H1 (cell line): ENCODE results near the gene KLRB1. TPM values are rescaled to one million over a fixed set of nuclear protein-coding genes. Genes with fewer than 3 reads are reported as not detected.

Source experiments
- CTCF ChIA-PET: fragments of 300-600 bp; sonication (Branson Sonifier 250); formaldehyde crosslinking; loops from one replicate; lab custom pipeline; 2021; ENCODE audit not compliant: partially characterized antibody; lab: Charles Lee
- POLR2A ChIA-PET: fragments of 300-600 bp; sonication (Branson Sonifier 250); formaldehyde crosslinking; loops from one replicate; lab custom pipeline; 2021; ENCODE audit warnings: inconsistent platforms; ENCODE audit not compliant: partially characterized antibody; lab: Charles Lee
- DNase-seq, 2 experiments: peaks; one replicate each; pipeline versions ENCODE4 v3.0.0 to v3.0.0-alpha.2; 2010 to 2022; ENCODE audit warnings: low spot score in 2 of 2, low read depth in 1 of 2, mixed read lengths in 1 of 2
- FAIRE-seq: peaks from 2 replicates; lab custom pipeline; 2011; peaks lifted over from hg19 to GRCh38; lab: Jason Lieb, UNC
- H2AFZ ChIP-seq: 2 replicates; pipeline ENCODE4 v1.8.1; 2012; ENCODE audit warnings: low read length, inconsistent platforms
- H2AK5ac ChIP-seq: 2 replicates; pipeline ENCODE4 v1.6.1; 2013; ENCODE audit warnings: low read depth, low read length
- H2BK120ac ChIP-seq: replicated peaks from 2 replicates; pipeline ENCODE3; 2013; ENCODE audit warnings: low read depth, low read length, inconsistent platforms
- H2BK12ac ChIP-seq: 2 replicates; pipeline ENCODE4 v1.6.1; 2013; ENCODE audit warnings: low read depth, low read length
- H2BK15ac ChIP-seq: 2 replicates; pipeline ENCODE4 v1.6.1; 2013; ENCODE audit warnings: low read length
- H2BK20ac ChIP-seq: 2 replicates; pipeline ENCODE4 v1.6.1; 2013; ENCODE audit warnings: low read length
- H2BK5ac ChIP-seq: 2 replicates; pipeline ENCODE4 v1.6.1; 2013; ENCODE audit warnings: low read depth, low read length
- H3K14ac ChIP-seq: 2 replicates; pipeline ENCODE4 v1.6.1; 2013; ENCODE audit warnings: inconsistent platforms; ENCODE audit not compliant: insufficient read length
- H3K18ac ChIP-seq: 2 replicates; pipeline ENCODE4 v1.6.1; 2013; ENCODE audit warnings: low read length; ENCODE audit errors: extremely low read depth
- H3K23ac ChIP-seq: 2 replicates; pipeline ENCODE4 v1.6.1; 2013; ENCODE audit warnings: inconsistent platforms; ENCODE audit not compliant: insufficient read length
- H3K23me2 ChIP-seq: 2 replicates; pipeline ENCODE4 v1.6.1; 2013; ENCODE audit warnings: low read depth, low read length
- H3K27ac ChIP-seq: 2 replicates; pipeline ENCODE4 v1.6.1; 2011; ENCODE audit warnings: low read depth, low read length, inconsistent platforms
- H3K27me3 ChIP-seq, 4 experiments: replicated peaks in 1 of 4; 1 replicate in 1 of 4; 2 replicates in 3 of 4; pipeline versions ENCODE4 v1.6.1 to v1.8.1; 2011 to 2013; ENCODE audit warnings: low read length in 3 of 4, mild to moderate bottlenecking in 3 of 4, inconsistent platforms in 2 of 4, mixed read lengths in 2 of 4, moderate library complexity in 1 of 4; ENCODE audit not compliant: control insufficient read depth in 3 of 4, insufficient read depth in 3 of 4; ENCODE audit errors: extremely low read depth in 1 of 4
- H3K36me3 ChIP-seq, 4 experiments: 2 replicates each; pipeline versions ENCODE4 v1.6.1 to v1.8.1; 2011 to 2013; ENCODE audit warnings: mild to moderate bottlenecking in 4 of 4, low read length in 3 of 4, moderate library complexity in 2 of 4, control low read depth in 1 of 4, inconsistent platforms in 1 of 4; ENCODE audit not compliant: insufficient read depth in 4 of 4, control insufficient read depth in 2 of 4
- H3K4ac ChIP-seq: replicated peaks from 2 replicates; pipeline ENCODE3; 2013; ENCODE audit warnings: low read length, low read depth, mixed read lengths, inconsistent platforms; ENCODE audit not compliant: insufficient read length
- H3K4me1 ChIP-seq, 4 experiments: replicated peaks in 1 of 4; 1 replicate in 1 of 4; 2 replicates in 3 of 4; pipeline versions ENCODE4 v1.6.1 to v1.8.1; 2011 to 2013; ENCODE audit warnings: low read length in 3 of 4, inconsistent platforms in 2 of 4, mixed read lengths in 1 of 4; ENCODE audit not compliant: insufficient read depth in 4 of 4, control insufficient read depth in 3 of 4
- H3K4me2 ChIP-seq, 2 experiments: 2 replicates each; pipeline versions ENCODE4 v1.6.1 to v1.8.1; 2011 to 2013; ENCODE audit warnings: low read depth in 2 of 2, low read length in 2 of 2, control low read depth in 1 of 2, inconsistent platforms in 1 of 2, mild to moderate bottlenecking in 1 of 2; ENCODE audit not compliant: insufficient read depth in 1 of 2
- H3K4me3 ChIP-seq, 4 experiments: fragments of 200-600, 300-600 bp in 1 of 4; sonication (generic), shearing (Covaris generic), sonication (Bioruptor Twin) in 1 of 4; 2 replicates each; pipeline versions ENCODE4 v1.5.1 to v1.8.1; 2011 to 2016; ENCODE audit warnings: low read length in 4 of 4, low read depth in 3 of 4, control low read depth in 2 of 4, inconsistent platforms in 2 of 4, mild to moderate bottlenecking in 2 of 4, mixed read lengths in 1 of 4, moderate library complexity in 1 of 4; ENCODE audit not compliant: insufficient read depth in 2 of 4; ENCODE audit errors: extremely low read depth in 1 of 4
- H3K56ac ChIP-seq: replicated peaks from 2 replicates; pipeline ENCODE3; 2013; ENCODE audit warnings: low read depth, mild to moderate bottlenecking, mixed read lengths, low read length, inconsistent platforms; ENCODE audit not compliant: insufficient read length
- H3K79me1 ChIP-seq: 2 replicates; pipeline ENCODE4 v1.6.1; 2013; ENCODE audit warnings: low read depth, low read length, control low read depth
- H3K79me2 ChIP-seq, 2 experiments: 2 replicates each; pipeline versions ENCODE4 v1.6.1 to v1.8.1; 2012 to 2013; ENCODE audit warnings: low read length in 2 of 2, mild to moderate bottlenecking in 2 of 2, inconsistent platforms in 1 of 2; ENCODE audit not compliant: insufficient read depth in 2 of 2, control insufficient read depth in 1 of 2
- H3K9ac ChIP-seq, 4 experiments: replicated peaks in 1 of 4; 1 replicate in 1 of 4; 2 replicates in 3 of 4; pipeline versions ENCODE4 v1.6.1 to v1.8.1; 2011 to 2013; ENCODE audit warnings: low read depth in 3 of 4, low read length in 3 of 4, control low read depth in 2 of 4, mild to moderate bottlenecking in 2 of 4, moderate library complexity in 2 of 4, inconsistent platforms in 1 of 4; ENCODE audit errors: extremely low read depth in 1 of 4
- H3K9me3 ChIP-seq, 2 experiments: 2 replicates each; pipeline versions ENCODE4 v1.6.1 to v1.8.1; 2012 to 2013; ENCODE audit warnings: mild to moderate bottlenecking in 2 of 2, moderate library complexity in 2 of 2, control low read depth in 1 of 2, inconsistent platforms in 1 of 2, low read depth in 1 of 2, low read length in 1 of 2, mixed read lengths in 1 of 2; ENCODE audit not compliant: insufficient read depth in 2 of 2
- H4K20me1 ChIP-seq, 2 experiments: replicated peaks in 1 of 2; 2 replicates each; pipeline versions ENCODE3 to v1.8.1; 2011 to 2013; ENCODE audit warnings: inconsistent platforms in 2 of 2, low read length in 2 of 2, mild to moderate bottlenecking in 1 of 2; ENCODE audit not compliant: insufficient read depth in 2 of 2, control insufficient read depth in 1 of 2
- H4K5ac ChIP-seq: 2 replicates; pipeline ENCODE4 v1.6.1; 2013; ENCODE audit warnings: low read length, low read depth, mixed read lengths, inconsistent platforms; ENCODE audit not compliant: insufficient read length
- H4K8ac ChIP-seq: 2 replicates; pipeline ENCODE4 v1.8.0; 2013; ENCODE audit warnings: mild to moderate bottlenecking, moderate library complexity, low read length, inconsistent platforms; ENCODE audit not compliant: insufficient read depth; ENCODE audit errors: extremely low read depth
- H4K91ac ChIP-seq: replicated peaks from 2 replicates; pipeline ENCODE3; 2013; ENCODE audit warnings: low read length, mixed read lengths, inconsistent platforms; ENCODE audit not compliant: insufficient read length
- CBX5 ChIP-seq: fragments of 300-800, 300-1000 bp; sonication (generic); IDR thresholded peaks from 2 replicates; pipeline ENCODE4 v1.7.1; 2016; ENCODE audit warnings: antibody characterized with exemption, low read length, low read depth
- CHD2 ChIP-seq: IDR thresholded peaks from 2 replicates; pipeline ENCODE4 v1.6.1; 2012; ENCODE audit warnings: low read length, improper control_type of control experiment
- FOSL1 ChIP-seq: IDR thresholded peaks from 2 replicates; pipeline ENCODE4 v1.6.1; 2011; ENCODE audit warnings: mild to moderate bottlenecking, low read depth, low read length, moderate library complexity; ENCODE audit not compliant: insufficient read depth
- JUN ChIP-seq: IDR thresholded peaks from 2 replicates; pipeline ENCODE4 v1.6.1; 2011; ENCODE audit warnings: low read depth, mild to moderate bottlenecking, improper control_type of control experiment, low read length
- NANOG ChIP-seq: IDR thresholded peaks from 2 replicates; pipeline ENCODE4 v1.6.1; 2011; ENCODE audit warnings: low read length, low read depth, mild to moderate bottlenecking, inconsistent platforms; ENCODE audit not compliant: insufficient read depth, poor library complexity, severe bottlenecking
- NRF1 ChIP-seq: IDR thresholded peaks from 2 replicates; pipeline ENCODE4 v1.6.1; 2011; ENCODE audit warnings: mild to moderate bottlenecking, low read depth, low read length, improper control_type of control experiment
- RAD21 ChIP-seq, 2 experiments: IDR thresholded peaks in 1 of 2; conservative IDR thresholded peaks in 1 of 2; 2 replicates each; pipeline ENCODE4 v1.6.1; 2011; ENCODE audit warnings: low read depth in 2 of 2, low read length in 2 of 2, improper control_type of control experiment in 1 of 2, inconsistent platforms in 1 of 2, mild to moderate bottlenecking in 1 of 2, moderate library complexity in 1 of 2
- RFX5 ChIP-seq: IDR thresholded peaks from 2 replicates; pipeline ENCODE4 v1.6.1; 2011; ENCODE audit warnings: low read depth, low read length, improper control_type of control experiment, borderline replicate concordance
- RXRA ChIP-seq: IDR thresholded peaks from 2 replicates; pipeline ENCODE4 v1.6.1; 2011; ENCODE audit warnings: low read depth, mild to moderate bottlenecking, low read length, moderate library complexity; ENCODE audit not compliant: insufficient read depth
- SIX5 ChIP-seq: IDR thresholded peaks from 2 replicates; pipeline ENCODE4 v1.6.1; 2011; ENCODE audit warnings: mild to moderate bottlenecking, low read depth, low read length
- TAF1 ChIP-seq: IDR thresholded peaks from 2 replicates; pipeline ENCODE4 v1.6.1; 2011; ENCODE audit warnings: mild to moderate bottlenecking, low read depth, low read length
- TAF7 ChIP-seq: optimal IDR thresholded peaks from 2 replicates; pipeline ENCODE3; 2011; ENCODE audit warnings: low read depth, mild to moderate bottlenecking, inconsistent platforms, low read length, moderate library complexity, borderline replicate concordance
- USF2 ChIP-seq: IDR thresholded peaks from 2 replicates; pipeline ENCODE4 v1.6.1; 2011; ENCODE audit warnings: low read length, improper control_type of control experiment
- polyA plus RNA-seq, 7 experiments: library from polyadenylated mRNA; depleted of rRNA in 3 of 7; stranded (reverse) in 5 of 7; unstranded in 2 of 7; fragments of >200 nt in 5 of 7; fragments of 200-250 nt in 2 of 7; gene quantifications; 1 replicate in 5 of 7; 2 replicates in 1 of 7; 4 replicates in 1 of 7; pipeline versions ENCODE4 v1.2.1 to v1.2.3, GENCODE V29; 2011 to 2013; ENCODE audit warnings: missing spikeins in 2 of 7, mixed read lengths in 2 of 7
- total RNA-seq: library from RNA; stranded (reverse); fragmentation: NEBNext Ultra II Directional; extraction: Animal tissue kit (Norgen Biotek cat#: 25700); gene quantifications from 2 replicates; pipeline ENCODE4 v1.2.1, GENCODE V29; 2021
- TF ChIP-seq, protein P1 (sequence below): IDR thresholded peaks from 2 replicates; pipeline ENCODE4 v1.6.1; 2012; ENCODE audit warnings: inconsistent platforms

Gene KLRB1
- total and polyA plus RNA-seq, 2 of the 8 experiments (the other 6 are each of a cell fraction or from before 2014, with no cell fraction given): not detected

DNA sequence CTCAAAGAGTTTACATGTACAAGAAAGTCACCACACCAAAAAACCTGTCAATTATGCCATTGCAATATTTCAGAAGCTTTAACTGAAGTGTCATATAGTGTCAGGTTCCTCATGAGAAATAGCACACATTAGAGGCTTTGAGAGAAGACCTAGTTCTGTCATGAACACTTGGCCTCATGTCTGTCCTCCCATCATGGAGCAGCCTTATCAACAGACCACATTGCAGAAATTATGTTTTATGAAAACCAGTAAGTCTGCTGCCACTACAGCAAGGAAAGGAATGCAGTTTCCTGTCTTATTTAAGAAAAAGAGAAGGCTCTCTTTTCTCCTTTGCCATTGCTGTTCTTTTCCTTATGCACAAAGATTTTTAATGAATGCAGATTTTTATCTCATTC is 35.5 kb upstream of the KLRB1 start:
- H3K79me2 ChIP-seq: no peaks in the 10 kb centered on the region
- H3K4me3 ChIP-seq: no peak overlapping the region
- no peak overlapping the region for H3K18ac ChIP-seq
- H3K14ac ChIP-seq: no peak overlapping the region
- no peak overlapping the region for H3K4ac ChIP-seq
- no peak overlapping the region for H2AFZ ChIP-seq
- no peak overlapping the region for H2BK5ac ChIP-seq
- no peak overlapping the region for H4K5ac ChIP-seq
- no peak overlapping the region for H4K91ac ChIP-seq
- no peaks in the 10 kb centered on the region; a peak in 1 of 7 replicates for H3K4me1 ChIP-seq
- no peaks in the 10 kb centered on the region for H3K79me1 ChIP-seq
- no peak overlapping the region for H2BK12ac ChIP-seq
- no peak overlapping the region for H2BK120ac ChIP-seq
- H3K23me2 ChIP-seq: peaks cover 6% of the 10 kb centered on the region; the same call in 1 of the 2 replicates
- no peak overlapping the region for H2BK15ac ChIP-seq
- POLR2A ChIA-PET: no interaction called here
- H3K9ac ChIP-seq: no peak overlapping the region
- H3K23ac ChIP-seq: no peak overlapping the region
- no peak overlapping the region for H3K27ac ChIP-seq
- no peak overlapping the region for H4K8ac ChIP-seq
- no peak overlapping the region for H2AK5ac ChIP-seq
- H3K36me3 ChIP-seq: peaks cover 0 to 3% (median 0%) of the 10 kb centered on the region in 4 experiments; a peak in 1 of 8 replicates
- FAIRE-seq (no peak), DNase-seq (no peak)
- no peaks in the 10 kb centered on the region for H3K27me3 ChIP-seq
- H3K9me3 ChIP-seq: 0 out of 4 replicates have a peak, but pooled peaks cover 0 to 2% of the 10 kb centered on the region in 2 experiments
- no peak overlapping the region for H2BK20ac ChIP-seq
- no peak overlapping the region for H3K4me2 ChIP-seq
- CTCF ChIA-PET: interaction anchor here (1.8 kb wide), 1 partner anchor 10 kb away, joined by 6 read pairs; no protein-coding TSS in a partner anchor
- H4K20me1 ChIP-seq: no peaks in the 10 kb centered on the region
- H3K56ac ChIP-seq: no peak overlapping the region
- no peak for TF ChIP-seq RAD21 (IDR thresholded peaks at IDR 0.05 in 1 of 2, conservative IDR thresholded peaks at IDR 0.05 in 1 of 2; ENCODE audit: low read depth in 2 of 2, low read length in 2 of 2)
- no peak for TF ChIP-seq FOSL1
- TF ChIP-seq TAF7: no peak
- no peak for TF ChIP-seq NANOG
- TF ChIP-seq CHD2: no peak
- no peak for TF ChIP-seq CBX5
- no peak for TF ChIP-seq SIX5
- TF ChIP-seq RFX5: no peak
- no peak for TF ChIP-seq RXRA
- TF ChIP-seq, protein P1, sequence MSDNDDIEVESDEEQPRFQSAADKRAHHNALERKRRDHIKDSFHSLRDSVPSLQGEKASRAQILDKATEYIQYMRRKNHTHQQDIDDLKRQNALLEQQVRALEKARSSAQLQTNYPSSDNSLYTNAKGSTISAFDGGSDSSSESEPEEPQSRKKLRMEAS: no peak
- no peak for TF ChIP-seq USF2
- no peak for TF ChIP-seq NRF1
- TF ChIP-seq JUN: no peak
- TF ChIP-seq TAF1: no peak
